Fibroblast of lung (primary cell): ENCODE results near the gene CAB39L. TPM values are rescaled to one million over a fixed set of nuclear protein-coding genes. Genes with fewer than 3 reads are reported as not detected.

Experiments used
- DNase-seq, 2 donors: peaks; one replicate each; pipeline versions ENCODE4 v3.0.0 to v3.0.0-alpha.2; 2010; ENCODE audit warnings: low read depth in 2 of 2
- H2AFZ ChIP-seq: 2 replicates; pipeline ENCODE4 v1.5.1; 2012; ENCODE audit warnings: low read length, control low read depth, inconsistent platforms
- H3K27ac ChIP-seq: 2 replicates; pipeline ENCODE4 v1.5.1; 2011; ENCODE audit warnings: low read length, control low read depth; ENCODE audit not compliant: insufficient read depth
- H3K27me3 ChIP-seq: 2 replicates; pipeline ENCODE4 v1.5.1; 2011; ENCODE audit warnings: mild to moderate bottlenecking, low read length; ENCODE audit not compliant: control insufficient read depth, insufficient read depth
- H3K36me3 ChIP-seq: 2 replicates; pipeline ENCODE4 v1.5.1; 2011; ENCODE audit warnings: low read length; ENCODE audit not compliant: control insufficient read depth, insufficient read depth
- H3K4me1 ChIP-seq: 2 replicates; pipeline ENCODE4 v1.5.1; 2011; ENCODE audit warnings: low read length; ENCODE audit not compliant: control insufficient read depth, insufficient read depth; ENCODE audit errors: extremely low read depth
- H3K4me2 ChIP-seq: 2 replicates; pipeline ENCODE4 v1.5.1; 2011; ENCODE audit warnings: low read length, control low read depth; ENCODE audit not compliant: insufficient read depth; ENCODE audit errors: extremely low read depth
- H3K4me3 ChIP-seq, 4 experiments: fragments of 200-600 bp in 1 of 4; sonication (generic) in 1 of 4; replicated peaks in 1 of 4; 2 replicates each; pipeline ENCODE4 v1.5.1; 2011 to 2016; ENCODE audit warnings: low read length in 4 of 4, low read depth in 3 of 4, mild to moderate bottlenecking in 3 of 4, control low read depth in 2 of 4, inconsistent platforms in 1 of 4, mixed read lengths in 1 of 4; ENCODE audit not compliant: insufficient read depth in 1 of 4; ENCODE audit errors: control extremely low read depth in 1 of 4
- H3K79me2 ChIP-seq: 2 replicates; pipeline ENCODE4 v1.5.1; 2012; ENCODE audit warnings: mild to moderate bottlenecking, low read length, inconsistent platforms; ENCODE audit not compliant: control insufficient read depth, insufficient read depth
- H3K9ac ChIP-seq: 2 replicates; pipeline ENCODE4 v1.5.1; 2011; ENCODE audit warnings: mild to moderate bottlenecking, low read length, control low read depth; ENCODE audit not compliant: insufficient read depth
- H3K9me3 ChIP-seq: 2 replicates; pipeline ENCODE4 v1.5.1; 2012; ENCODE audit warnings: low read depth, low read length; ENCODE audit not compliant: control insufficient read depth, insufficient read depth
- H4K20me1 ChIP-seq: 2 replicates; pipeline ENCODE4 v1.5.1; 2011; ENCODE audit warnings: low read length; ENCODE audit not compliant: control insufficient read depth, insufficient read depth; ENCODE audit errors: extremely low read depth
- CTCF ChIP-seq, 2 donors: IDR thresholded peaks in 1 of 2; conservative IDR thresholded peaks in 1 of 2; 1 replicate in 1 of 2; 2 replicates in 1 of 2; pipeline ENCODE4 v1.5.1; 2011 to 2012; ENCODE audit warnings: low read length in 2 of 2, control low read depth in 1 of 2, inconsistent platforms in 1 of 2, low read depth in 1 of 2, mild to moderate bottlenecking in 1 of 2
- EZH2 ChIP-seq: IDR thresholded peaks from 2 replicates; pipeline ENCODE4 v1.5.1; 2012; ENCODE audit warnings: low read length, control low read depth, mild to moderate bottlenecking; ENCODE audit errors: missing control alignments
- polyA plus RNA-seq, 2 donors: library from polyadenylated mRNA; depleted of rRNA in 1 of 2; stranded (reverse) in 1 of 2; unstranded in 1 of 2; fragments of >200 nt; gene quantifications; 2 replicates each; pipeline ENCODE4 v1.2.1, GENCODE V29; 2011 to 2012; ENCODE audit warnings: missing spikeins in 1 of 2
- total RNA-seq: library from RNA; depleted of rRNA; stranded (reverse); fragments of >200 nt; gene quantifications from 2 replicates; pipeline ENCODE4 v1.2.1, GENCODE V29; 2014

Gene CAB39L
- total and polyA plus RNA-seq, 2 donors (not counting 1 experiment from before 2014, with no cell fraction given): 9.4 to 13.0 TPM

- no peak overlapping the region for H3K27ac ChIP-seq
- H3K9me3 ChIP-seq: no peaks in the 10 kb centered on the region
- no peaks in the 10 kb centered on the region for H3K4me1 ChIP-seq
- H3K9ac ChIP-seq: no peak overlapping the region
- TF ChIP-seq EZH2 (no peak), CTCF (conservative IDR thresholded peaks at IDR 0.05 in 1 of 2, IDR thresholded peaks at IDR 0.05 in 1 of 2; ENCODE audit: low read depth in 1 of 2, low read length in 2 of 2) (no peak)
- H3K36me3 ChIP-seq: no peaks in the 10 kb centered on the region
- no peaks in the 10 kb centered on the region for H4K20me1 ChIP-seq
- no peaks in the 10 kb centered on the region for H3K79me2 ChIP-seq
- H3K4me3 ChIP-seq: no peak overlapping the region
- no peak overlapping the region for H3K4me2 ChIP-seq
- no peak for DNase-seq
- no peaks in the 10 kb centered on the region for H3K27me3 ChIP-seq
- H2AFZ ChIP-seq: no peak overlapping the region
These were observed 171.6 kb downstream of the CAB39L start for GRCh38 chr13:49272296-49272695.

GRCh38 chr13:49271264-49271663 lies 172.6 kb downstream of the CAB39L start:
- Histone ChIP-seq H3K79me2 (no peaks in the 10 kb centered on the region), H3K36me3 (no peaks in the 10 kb centered on the region), H3K4me2 (no peak overlapping the region), H4K20me1 (no peaks in the 10 kb centered on the region), H3K9me3 (no peaks in the 10 kb centered on the region), H3K4me1 (no peaks in the 10 kb centered on the region), H2AFZ (no peak overlapping the region), H3K27me3 (no peaks in the 10 kb centered on the region), H3K27ac (no peak overlapping the region), H3K4me3 (no peak overlapping the region), H3K9ac (no peak overlapping the region)
- TF ChIP-seq CTCF (conservative IDR thresholded peaks at IDR 0.05 in 1 of 2, IDR thresholded peaks at IDR 0.05 in 1 of 2; ENCODE audit: low read depth in 1 of 2, low read length in 2 of 2) (no peak), EZH2 (no peak)
- no peak for DNase-seq

- peak overlapping the region; percentile 65 for H2AFZ ChIP-seq
- no peak overlapping the region for H3K9ac ChIP-seq
- TF ChIP-seq EZH2 (no peak), CTCF (conservative IDR thresholded peaks at IDR 0.05 in 1 of 2, IDR thresholded peaks at IDR 0.05 in 1 of 2; ENCODE audit: low read depth in 1 of 2, low read length in 2 of 2) (no peak)
- H3K4me1 ChIP-seq: no peaks in the 10 kb centered on the region
- H3K4me2 ChIP-seq: no peak overlapping the region
- H3K4me3 ChIP-seq: no peak overlapping the region
- H4K20me1 ChIP-seq: no peaks in the 10 kb centered on the region
- peak; percentile 79 to 93 for DNase-seq
- H3K36me3 ChIP-seq: peaks cover 1% of the 10 kb centered on the region
- H3K27me3 ChIP-seq: no peaks in the 10 kb centered on the region
- no peaks in the 10 kb centered on the region for H3K9me3 ChIP-seq
- H3K79me2 ChIP-seq: no peaks in the 10 kb centered on the region
- H3K27ac ChIP-seq: no peak overlapping the region
These were observed 178.0 kb downstream of the CAB39L start for GRCh38 chr13:49265822-49266221.
